Kidney capillary endothelial cell (primary cell): ENCODE data around the gene PROM2.
A peak's percentile ranks its signal among the peaks of the same experiment; 100 is the strongest.

Source experiments
- DNase-seq: peaks from one replicate; pipeline ENCODE4 v3.0.0-alpha.2; 2018; ENCODE audit warnings: low spot score

PROM2 gene

DNA sequence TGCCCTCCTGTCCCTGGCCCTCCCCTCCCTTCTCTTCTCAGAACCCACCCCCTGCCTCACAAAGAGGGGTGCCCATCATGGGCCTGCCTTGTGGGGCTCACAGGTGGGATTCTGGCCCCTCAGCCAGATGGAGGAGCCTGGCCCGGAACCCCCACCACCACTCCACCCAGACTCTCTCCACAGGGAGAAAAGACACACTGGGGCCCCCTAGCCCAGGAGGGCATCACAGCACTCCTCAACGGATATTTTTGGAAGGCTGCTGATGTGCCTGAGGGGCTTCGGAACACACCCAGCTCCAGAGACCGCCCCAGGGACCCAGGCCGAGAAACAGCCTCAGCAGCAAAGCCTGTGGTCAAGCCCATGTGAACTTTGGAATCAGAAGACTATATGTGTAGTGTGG is 32.8 kb downstream of the PROM2 start:
- DNase-seq: no peak

DNA sequence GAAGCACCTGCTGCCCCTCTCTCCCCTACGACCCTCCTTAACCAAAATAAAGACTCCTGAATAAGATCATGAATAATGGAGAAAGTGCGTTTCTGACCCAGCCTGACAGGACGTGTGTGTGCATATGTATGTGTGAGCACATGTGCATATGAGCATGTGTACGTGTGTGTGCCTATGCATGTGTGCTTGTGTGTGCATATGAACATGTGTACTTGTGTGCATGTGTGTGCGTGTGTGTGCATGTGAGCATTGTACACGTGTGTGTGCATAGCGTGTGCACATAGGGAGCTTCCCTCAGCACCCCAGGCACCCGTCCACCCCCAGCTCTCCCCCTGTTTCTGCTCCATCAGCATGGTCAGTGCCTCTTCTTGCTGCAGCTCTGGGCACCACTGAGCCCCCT is 33.6 kb downstream of the PROM2 start:
- DNase-seq: no peak

DNA sequence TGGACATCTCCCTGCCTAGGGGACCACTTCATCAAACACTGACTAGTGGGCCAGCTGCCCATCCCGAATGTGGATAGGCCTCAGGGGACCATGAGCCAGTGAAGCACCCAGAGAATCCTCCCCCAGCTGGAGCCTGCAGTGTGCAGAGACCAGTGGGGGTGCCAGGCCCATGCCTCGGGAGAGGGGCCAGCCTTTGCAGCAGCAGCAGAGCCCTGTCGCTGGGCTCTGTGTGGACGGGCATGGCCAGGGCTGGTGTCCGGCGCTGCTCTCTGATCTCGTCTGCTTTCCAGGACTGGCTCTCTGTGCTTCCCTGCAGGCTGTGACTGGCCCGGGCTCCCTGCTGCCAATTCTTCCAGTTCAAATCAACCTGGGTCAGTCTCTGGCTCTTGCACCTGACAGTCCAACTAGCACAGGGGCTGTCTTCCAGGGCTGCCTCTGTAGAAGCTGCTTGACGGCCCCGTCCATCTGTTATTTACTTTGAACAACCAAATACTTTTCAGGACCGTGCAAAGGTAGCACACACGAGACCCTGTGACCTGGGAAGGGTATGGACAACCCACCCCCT is 34.3 kb downstream of the PROM2 start:
- DNase-seq: no peak

DNA sequence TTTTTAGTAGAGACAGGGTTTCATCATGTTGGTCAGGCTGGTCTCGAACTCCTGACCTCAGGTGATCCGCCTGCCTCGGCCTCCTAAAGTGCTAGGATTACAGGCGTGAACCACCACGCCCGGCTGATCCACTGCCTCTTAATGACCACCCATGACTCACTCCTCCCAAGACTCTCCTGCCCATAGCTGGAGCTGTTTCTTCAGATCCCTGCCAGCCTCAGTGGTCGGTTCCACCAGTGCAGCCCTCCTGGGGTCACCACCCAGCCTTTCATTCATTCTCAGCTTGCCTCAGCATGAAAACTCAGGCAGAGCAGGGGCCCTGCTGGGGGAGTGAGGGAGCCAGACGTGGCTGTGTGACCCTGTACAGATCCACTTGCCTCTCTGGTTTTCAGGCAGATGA is 35.4 kb downstream of the PROM2 start:
- no peak for DNase-seq

DNA sequence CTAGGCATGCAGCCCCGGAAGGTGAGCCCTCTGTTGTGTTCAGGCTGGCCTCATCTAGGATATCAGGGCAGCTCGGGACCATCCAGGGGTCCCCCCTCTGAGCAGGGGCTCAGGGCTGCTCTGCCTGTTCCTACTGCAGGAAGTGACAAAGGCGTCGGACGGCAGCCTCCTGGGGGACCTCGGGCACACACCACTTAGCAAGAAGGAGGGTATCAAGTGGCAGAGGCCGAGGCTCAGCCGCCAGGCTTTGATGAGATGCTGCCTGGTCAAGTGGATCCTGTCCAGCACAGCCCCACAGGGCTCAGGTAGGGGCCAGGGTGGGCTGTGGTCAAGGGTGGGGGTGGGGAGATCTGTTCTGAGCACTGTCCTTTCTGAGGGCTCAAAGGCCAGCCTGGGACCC is 36.0 kb downstream of the PROM2 start:
- no peak for DNase-seq

DNA sequence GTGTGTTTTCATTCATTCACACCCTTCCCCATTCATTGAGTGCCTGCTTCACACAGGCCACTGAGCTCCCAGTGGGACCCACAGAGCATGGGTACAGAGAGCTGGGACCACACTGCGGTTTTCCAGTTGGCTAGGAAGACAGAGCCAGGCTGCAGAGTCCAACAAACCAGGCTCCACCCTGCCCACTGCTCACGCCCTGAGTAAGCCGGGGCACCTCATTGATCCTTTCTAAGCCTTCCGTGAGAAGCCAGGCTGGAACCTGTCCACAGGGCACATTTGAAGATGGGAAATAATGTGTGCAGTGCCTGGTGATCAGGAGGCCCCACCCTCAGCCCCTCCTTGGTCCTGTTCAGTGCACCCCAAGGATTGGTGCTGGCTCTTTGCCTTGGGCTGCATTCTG is 36.4 kb downstream of the PROM2 start:
- no peak for DNase-seq

DNA sequence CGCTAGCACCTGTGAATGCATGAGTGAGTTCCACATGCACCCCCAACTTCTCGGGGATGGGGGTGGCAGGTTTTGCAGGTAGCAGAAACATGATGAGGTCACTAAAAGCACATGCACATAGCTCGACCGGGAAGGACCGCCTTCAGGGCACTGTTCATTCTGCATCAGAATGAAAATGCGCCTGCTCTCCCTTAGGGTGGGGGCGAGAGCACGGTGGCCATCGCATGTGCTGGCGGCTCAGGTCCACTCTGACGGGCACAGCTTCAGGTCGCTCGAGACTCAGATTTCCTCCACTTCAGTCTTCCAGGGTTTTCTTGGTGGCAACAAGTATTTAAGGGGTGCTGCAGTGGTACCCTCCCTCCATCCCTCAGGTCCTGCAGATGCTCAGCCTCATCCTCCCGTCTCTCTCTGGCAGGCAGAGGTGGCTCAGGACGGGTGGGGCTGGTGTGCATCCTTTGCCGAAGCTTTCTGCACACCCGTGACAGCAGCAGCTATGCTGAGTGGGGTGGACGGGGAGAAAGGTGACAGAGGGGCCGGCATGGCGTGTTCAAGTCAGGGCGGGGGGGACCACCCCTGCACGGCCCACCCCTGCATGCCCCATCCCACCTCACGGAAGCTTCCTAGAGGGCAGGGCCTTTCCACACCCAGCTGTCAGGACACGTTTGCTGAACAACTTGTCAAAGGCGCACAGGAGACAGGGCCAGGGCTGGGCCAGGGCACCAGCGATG is 37.7 kb downstream of the PROM2 start:
- no peak for DNase-seq

DNA sequence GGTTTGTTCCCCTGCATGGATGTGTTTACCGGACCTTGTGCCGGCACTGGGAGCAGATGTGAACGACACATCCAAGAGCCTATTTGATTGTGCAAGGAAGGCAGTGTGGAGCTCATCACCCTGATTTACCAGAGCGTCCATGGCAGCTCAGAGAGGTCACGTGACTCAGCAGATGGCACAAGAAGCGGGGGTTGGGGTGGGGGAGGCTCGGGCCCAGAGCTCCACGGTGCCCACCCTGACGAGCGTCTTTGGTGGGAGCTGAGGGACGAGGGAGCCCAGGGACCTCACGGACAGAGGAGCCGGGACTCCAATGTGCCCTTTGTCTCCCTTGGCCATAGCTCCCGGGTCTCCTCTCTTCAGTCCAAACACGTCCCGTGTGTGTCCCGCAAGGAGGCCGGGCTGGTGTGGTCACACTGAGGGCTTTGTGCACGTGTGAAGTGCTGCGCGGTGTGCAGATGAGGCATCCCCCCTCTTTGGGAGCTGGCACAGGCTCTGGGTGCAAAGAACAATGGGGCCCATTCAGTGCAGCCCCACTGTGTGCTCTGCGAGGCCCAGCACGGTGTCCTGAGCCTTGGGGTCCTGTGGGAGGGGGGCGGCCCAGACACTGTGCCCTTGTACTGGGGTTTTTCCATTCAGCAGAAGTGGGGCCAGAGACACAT is 38.4 kb downstream of the PROM2 start:
- no peak for DNase-seq

DNA sequence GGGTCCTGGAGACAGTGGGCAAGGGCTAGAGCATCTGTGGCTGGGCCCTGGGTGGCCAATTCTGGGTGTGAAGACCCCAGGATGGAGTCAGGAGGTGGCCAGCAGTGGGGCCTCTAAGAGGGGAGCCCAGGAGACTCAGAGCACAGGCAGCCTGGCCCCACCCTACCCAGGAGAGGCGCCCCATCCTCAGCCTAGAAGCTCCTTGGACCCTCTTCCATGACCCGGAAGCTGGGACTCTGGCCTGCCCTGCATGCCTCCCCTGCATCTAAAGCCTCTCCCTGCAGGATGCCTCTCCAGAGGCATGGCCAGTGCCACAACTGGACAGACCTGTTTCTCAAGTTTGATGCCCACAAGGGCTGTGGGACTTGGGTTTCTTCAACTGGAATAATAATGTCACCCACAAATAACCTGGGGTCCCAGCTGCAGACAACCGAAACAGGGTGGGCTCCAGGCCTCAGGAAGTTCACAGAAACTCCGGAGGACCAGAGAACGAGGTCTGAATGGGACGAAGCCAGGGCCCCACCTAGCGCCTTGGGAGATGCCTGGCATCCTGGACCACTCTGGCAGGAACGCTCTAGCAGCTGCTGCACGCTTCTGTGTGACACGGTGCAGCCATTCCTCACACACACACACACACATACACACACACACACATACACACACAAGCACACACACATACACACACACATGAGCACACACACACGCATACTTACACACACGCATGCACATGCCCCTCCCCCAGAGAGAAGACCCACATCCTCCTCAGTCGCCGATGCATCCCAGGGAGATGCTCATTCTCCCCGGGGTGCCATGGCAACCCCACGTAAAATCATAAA is 39.3 kb downstream of the PROM2 start:
- no peak for DNase-seq

DNA sequence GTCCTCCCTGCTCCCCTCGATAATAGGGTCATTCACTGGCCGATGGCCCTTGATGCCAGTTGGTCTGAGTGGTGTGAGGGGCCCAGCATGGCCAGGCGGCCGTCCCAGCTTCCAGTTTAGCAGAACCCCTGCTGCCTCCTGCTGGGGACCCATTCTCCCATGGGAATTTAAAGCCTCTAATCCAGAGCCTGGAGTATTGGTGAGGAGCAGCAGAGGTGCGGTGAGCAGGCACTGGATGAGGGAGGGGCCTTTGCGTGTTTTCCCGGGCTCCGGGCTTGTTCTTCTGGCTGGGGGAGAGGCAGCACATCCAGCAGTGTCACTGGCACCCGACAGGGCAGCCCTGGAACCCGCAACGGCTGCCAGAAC is 40.3 kb downstream of the PROM2 start:
- no peak for DNase-seq

DNA sequence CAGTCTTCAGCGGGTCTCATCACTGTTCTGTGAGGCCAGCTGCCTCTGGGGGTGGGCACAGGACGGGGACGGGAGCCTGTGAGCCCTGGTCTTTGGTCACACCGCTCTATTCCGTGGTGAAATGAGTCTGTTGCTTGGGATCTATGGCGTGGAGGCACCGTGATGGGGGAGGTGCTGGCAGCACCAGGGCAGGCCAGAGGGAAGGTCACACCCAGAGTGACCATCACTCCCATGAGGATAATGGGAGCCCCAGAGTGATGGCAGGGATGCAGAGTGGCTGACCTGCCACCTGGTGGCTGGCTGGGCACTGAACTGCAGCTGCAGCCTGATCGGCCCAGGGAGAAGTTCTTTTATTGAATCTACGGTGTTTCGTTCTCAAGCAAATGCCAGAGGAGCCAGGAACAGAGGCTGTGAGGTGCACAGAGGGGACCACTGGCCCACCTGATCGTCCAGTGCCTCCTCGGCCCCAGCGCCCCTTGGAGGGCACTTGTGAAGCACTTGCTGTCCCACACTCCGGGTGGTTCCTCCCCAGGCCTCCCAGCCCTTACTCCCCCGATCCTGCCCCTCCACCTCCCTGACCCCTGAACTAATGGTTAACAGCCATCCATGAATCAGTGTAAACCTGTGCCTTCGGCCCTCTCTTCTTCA is 40.8 kb downstream of the PROM2 start:
- DNase-seq: peak; percentile 26

DNA sequence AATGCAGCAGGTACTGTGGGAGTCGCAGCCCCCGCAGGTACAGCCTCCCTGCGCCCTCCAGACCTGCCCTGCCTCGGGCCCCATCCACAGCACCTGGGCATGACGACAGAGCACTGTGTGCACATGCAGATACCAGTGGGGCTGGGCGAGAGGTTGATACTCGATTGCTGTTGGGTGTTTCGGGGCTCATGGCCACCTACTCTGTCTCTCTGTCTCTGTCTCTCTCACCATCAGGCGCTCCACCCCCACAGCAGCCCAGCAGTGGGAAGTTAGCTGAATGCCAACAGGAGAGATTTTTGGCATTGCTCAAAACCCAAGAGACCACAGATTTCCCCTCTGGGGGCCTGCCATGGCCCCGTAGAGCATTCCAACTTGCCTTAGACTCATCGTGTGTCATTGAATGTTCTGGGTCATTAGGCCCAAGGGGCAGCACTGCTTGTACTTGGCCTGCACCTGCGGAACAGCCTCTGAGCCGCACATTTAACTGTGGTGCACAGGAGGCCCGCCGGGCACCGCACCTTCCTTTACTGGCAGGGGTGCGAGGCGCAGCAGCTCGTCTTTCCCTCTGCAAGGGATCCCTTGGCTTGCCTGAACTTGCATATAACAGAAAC is 41.7 kb downstream of the PROM2 start:
- no peak for DNase-seq

DNA sequence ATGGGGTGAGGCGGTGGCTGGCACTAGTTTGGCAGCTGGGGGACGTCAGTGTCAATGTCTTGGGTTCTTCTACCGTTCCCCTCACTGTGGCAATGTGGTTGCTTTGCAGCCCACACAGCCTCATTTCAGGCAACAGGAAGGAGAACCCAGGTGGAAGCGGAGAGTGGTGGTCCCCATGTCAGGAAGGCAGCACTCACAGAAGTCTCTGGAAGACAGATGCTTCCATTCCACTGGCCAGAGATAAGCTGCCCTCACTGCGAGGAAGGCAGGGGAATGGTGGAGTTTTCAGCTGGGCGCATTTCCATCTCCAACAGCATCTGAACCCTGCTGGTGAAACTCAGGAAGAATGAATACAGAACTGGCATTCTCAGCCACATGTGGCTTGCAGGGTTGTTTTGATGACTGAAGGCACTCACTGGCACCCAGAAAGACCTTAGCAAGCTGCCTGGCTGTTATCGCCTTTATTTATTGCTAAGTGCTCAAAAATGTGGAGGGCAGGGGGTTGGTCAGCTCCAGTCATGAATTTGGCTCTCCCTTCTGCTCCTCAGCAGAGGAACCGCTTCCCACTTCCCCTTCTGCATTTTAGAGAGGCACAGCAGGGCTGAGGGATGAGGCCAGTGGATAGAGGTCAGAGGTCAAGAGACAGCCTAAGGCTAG is 42.3 kb downstream of the PROM2 start:
- no peak for DNase-seq

DNA sequence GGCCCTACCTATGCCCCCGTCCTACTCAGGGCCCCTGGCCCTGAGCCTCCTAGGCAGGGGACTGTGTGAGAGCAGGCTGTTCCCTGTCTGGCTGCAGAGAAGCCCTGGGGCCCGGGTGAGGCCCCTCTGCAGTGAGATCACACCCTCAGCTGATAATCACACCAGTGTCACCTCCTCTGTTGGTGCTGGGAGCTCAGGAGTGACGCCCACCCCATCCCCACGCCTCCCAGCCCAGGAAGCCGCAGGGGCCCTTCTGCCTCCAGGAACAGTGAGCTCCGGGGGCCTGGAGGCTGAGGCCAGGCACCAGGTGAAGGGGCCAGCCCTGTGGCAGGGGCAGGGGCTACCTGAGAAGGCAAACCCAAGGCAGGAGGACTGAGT is 42.9 kb downstream of the PROM2 start:
- DNase-seq: no peak

DNA sequence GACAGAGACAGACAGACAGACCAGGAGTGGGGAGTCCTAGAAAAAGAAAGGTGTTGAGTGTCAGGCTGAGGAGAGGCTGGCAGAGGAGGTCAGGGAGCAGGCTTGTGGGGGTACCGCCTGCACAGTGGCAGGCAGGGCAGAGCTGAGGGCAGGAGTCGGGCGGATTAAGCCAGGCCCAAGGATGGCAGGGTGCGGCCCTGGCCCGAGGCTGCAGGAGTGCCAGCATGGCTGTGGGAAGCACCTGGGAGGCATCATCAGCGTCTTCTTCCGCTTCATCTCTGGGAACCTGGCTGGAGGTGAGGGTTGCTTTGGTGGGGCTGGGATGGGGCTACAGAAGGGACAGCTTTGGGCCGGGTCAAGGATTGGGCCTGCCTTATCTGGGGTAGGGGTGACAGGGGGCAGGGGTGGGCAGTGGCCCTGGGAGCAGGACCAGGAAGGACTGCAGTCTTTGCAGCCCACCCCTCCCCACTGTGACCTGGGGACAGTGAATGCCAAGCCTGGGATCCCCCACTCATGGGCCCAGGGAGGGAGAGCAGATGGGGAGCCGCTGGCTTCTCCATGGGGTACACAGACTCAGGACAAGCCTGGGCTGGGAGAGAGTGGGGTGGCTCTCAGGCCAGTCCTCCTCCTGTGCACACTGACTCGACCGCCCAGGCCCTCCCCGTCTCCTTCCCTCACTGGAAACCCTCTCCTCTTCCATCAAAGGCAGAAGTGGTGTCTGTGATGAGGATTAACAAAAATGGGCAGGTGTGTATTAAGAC is 43.6 kb downstream of the PROM2 start:
- no peak for DNase-seq

DNA sequence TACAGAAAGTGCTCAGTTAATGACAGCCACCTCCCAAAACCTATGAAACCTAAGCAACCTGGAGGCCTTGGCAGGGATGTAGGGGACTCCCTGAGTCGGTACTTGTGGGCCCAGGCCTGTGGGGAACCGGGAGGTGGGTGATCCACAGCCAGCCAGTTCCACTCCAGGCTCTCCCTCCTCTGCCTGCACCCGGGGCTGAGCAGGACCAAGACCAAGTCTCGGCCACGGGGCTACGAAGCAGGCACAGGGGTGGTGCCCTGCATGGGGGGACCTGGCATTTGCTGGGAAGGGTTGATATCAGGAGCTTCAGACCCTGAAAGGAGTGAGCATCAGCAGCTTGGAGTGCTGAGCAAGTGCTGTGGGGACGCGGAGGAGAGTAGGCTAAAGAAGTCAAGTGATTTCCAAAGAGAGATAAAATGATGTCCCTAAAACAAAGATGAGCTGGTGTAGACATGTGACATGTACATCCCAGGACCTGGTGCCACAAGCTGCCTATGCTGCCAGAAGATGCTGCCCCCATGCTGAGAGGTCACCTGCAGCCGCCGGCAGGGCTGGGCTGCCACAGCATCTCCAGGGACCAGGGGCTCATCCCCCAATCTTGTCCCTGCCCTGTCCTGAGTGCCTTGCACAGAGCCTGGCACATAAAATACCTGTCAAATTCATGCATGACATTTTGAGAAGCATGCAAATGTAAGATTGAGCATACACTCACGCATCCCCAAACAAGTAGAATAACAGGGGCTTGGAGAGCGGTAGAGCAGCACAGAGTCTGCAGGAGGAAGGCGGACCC is 44.4 kb downstream of the PROM2 start:
- no peak for DNase-seq

DNA sequence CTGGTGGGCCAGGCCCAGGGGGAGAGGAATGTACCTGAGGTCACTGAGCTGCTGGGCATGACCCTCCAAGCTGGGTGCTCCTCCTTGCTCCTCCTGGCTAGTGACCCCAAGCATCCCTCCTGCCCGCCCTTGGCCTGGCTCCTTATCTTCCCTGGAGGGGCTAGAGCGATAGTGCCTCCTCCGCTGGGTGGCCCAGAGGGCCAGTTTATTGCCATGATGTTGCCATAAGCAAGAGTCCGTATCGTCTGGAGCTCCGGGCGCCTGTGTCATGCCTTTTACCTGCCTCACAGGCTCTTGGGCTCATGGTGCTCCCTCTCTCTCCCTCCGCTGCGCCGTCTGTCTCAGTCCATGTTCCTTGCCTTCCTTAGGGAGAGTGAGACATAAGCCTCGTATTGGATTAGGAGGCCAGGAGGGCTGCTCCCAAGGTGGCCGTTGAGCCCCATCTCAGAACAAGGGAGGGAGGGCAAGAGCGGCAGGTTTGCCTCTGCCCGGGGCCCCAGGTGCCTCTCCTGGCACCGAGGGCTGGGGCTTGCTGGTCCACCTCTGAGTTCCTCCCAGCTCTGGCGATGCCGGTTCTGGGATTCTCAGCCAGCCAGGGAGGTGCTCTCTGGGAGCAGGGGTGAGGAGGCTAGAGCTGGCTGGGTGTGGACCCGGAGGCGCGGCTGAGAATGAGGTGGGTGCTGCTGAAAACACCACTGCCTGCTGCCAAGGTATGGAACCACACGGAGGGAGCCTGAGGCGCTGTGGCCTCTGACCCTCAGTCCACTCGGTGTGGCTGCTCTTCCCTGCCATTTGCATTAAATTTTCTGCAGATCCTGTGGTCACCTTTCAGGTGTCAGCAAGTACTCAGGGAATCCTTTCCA is 45.5 kb downstream of the PROM2 start:
- no peak for DNase-seq

DNA sequence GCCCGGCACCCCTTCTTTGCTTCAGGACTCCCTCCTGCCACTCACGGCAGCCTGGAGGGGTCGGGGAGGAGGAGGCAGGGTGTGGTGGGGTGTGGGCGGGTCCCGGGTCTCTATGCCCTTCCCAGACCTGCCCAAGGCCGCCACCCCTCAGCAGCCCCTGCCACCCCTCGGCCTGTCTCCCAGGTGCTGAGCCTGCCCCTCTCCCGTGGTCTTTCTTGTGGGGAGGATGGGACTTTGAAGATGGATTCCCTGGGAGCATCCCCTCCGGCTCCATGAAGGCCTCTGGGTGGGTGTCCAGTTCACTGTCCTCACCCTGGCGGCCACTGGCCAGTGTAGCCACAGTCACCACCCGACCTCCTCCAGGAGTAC is 46.1 kb downstream of the PROM2 start:
- DNase-seq: no peak
